ENCODE measurements around the gene LCA5. TPM values are rescaled to one million over a fixed set of nuclear protein-coding genes. Genes with fewer than 3 reads are reported as not detected.

Gene LCA5
- total RNA-seq, 4 donors from 2014 or later, result 5.2 to 11.5 (median 8.5) TPM

DNA sequence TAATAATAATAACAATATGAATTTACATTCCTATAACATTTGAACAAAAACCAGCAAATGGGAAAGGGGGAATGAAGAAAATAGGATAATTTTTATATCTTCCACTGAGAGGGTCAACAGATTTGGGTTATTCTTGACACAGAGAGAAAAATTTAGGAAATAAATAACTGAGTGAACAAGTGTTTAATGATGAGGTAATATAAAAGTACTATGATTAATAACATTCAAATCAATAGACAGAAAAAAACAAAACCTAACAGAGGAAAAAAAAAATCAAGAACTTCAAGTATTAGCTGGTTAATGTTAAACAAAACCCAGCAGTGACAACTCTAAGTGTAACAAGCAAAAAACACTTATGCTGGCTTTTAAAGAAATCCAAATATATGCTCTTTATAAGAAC is 66.5 kb downstream of the LCA5 start:
- intact Hi-C loops (cut with DNase I), result no loop called here
- no peak overlapping the region for H3K27ac ChIP-seq (replicated peaks in 1 of 4)
- H3K4me1 ChIP-seq, result peaks cover 0 to 3% (median 0%) of the 10 kb centered on the region in 4 donors
- H3K36me3 ChIP-seq, result no peaks in the 10 kb centered on the region
- no peaks in the 10 kb centered on the region for H3K9me3 ChIP-seq
- TF ChIP-seq EP300 (IDR thresholded peaks at IDR 0.05) (no peak), POLR2AphosphoS5 (IDR thresholded peaks at IDR 0.05) (no peak), POLR2A (IDR thresholded peaks at IDR 0.05; ENCODE audit: low read depth) (no peak)
- TF ChIP-seq, protein P1, sequence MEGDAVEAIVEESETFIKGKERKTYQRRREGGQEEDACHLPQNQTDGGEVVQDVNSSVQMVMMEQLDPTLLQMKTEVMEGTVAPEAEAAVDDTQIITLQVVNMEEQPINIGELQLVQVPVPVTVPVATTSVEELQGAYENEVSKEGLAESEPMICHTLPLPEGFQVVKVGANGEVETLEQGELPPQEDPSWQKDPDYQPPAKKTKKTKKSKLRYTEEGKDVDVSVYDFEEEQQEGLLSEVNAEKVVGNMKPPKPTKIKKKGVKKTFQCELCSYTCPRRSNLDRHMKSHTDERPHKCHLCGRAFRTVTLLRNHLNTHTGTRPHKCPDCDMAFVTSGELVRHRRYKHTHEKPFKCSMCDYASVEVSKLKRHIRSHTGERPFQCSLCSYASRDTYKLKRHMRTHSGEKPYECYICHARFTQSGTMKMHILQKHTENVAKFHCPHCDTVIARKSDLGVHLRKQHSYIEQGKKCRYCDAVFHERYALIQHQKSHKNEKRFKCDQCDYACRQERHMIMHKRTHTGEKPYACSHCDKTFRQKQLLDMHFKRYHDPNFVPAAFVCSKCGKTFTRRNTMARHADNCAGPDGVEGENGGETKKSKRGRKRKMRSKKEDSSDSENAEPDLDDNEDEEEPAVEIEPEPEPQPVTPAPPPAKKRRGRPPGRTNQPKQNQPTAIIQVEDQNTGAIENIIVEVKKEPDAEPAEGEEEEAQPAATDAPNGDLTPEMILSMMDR (IDR thresholded peaks at IDR 0.05), result no peak
- H3K27me3 ChIP-seq, result no peaks in the 10 kb centered on the region
- DNase-seq (ENCODE audit: extremely low spot score), result no peak
- H3K4me3 ChIP-seq, result no peak overlapping the region

DNA sequence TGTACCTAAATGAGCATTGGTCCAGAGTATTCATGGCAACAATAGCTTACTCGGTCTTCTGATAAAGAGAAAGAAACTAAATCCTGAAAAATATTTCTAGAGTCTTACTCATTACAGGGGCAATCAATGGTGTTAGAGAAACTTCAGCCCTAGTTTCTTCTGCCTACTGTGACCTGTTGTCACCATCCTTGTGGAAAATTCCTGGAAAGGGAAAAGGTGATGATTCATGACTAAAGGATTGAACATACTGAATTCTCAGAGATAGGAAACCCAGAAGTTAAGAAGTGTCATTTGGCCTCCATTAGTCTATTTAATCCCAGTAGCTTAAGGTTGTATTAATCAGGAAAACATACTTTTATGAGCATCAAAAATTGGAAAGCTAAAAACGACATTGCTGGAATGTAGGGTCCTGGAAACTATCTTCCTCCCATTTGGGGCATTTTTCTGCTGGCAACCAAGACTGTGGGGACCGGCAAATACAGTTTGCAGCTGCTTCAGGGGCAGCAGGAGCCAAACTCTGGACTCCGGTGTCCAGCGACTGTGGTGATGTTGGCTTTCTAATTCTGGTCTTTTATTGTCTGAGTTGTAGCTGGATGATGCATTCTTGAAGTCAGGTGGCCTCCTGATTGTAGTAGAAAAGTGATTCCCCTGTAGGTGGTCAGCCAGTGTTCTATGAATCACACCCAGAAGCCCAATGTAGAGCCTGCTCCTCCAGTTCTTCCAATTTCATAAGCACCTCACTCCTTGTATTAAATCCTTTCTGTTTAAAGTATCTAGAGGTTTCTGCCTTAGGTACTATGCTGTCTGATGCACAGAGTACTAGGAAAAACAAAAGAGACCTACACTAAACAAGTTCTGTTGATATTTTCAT is 67.6 kb downstream of the LCA5 start:
- no peaks in the 10 kb centered on the region for H3K9me3 ChIP-seq
- peaks cover 0 to 10% (median 2%) of the 10 kb centered on the region in 4 donors for H3K4me1 ChIP-seq
- WGBS, result 89% methylated on average over 5 of the region's 5 CpGs
- TF ChIP-seq POLR2A (IDR thresholded peaks at IDR 0.05; ENCODE audit: low read depth) (no peak), EP300 (IDR thresholded peaks at IDR 0.05) (no peak), POLR2AphosphoS5 (IDR thresholded peaks at IDR 0.05) (no peak)
- TF ChIP-seq, protein P1 (IDR thresholded peaks at IDR 0.05), result no peak
- no peak for DNase-seq (ENCODE audit: extremely low spot score)
- H3K27me3 ChIP-seq, result no peaks in the 10 kb centered on the region
- no peaks in the 10 kb centered on the region for H3K36me3 ChIP-seq
- H3K4me3 ChIP-seq, result no peak overlapping the region
- intact Hi-C loops (cut with DNase I), result no loop called here
- no peak overlapping the region for H3K27ac ChIP-seq (replicated peaks in 1 of 4)

DNA sequence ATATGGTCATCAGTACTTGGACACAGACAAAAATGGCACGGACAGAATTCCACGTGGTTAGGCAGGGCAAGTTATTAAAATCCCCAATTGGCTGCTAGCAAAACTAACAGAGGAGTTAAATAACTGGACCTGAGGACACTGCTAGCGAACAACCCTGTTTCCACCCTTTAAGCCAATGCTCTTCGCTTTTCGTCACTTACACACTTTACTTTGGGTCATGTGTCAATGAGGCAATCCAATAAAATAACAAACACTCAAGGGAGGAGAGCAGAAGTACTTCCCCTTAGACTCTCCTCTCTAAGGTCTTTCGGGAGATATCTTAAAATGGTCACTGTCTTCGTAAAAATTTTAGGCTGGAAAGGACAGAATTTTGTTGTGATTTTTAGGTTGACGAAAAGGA is 68.6 kb downstream of the LCA5 start:
- DNase-seq (ENCODE audit: extremely low spot score), result no peak
- no peaks in the 10 kb centered on the region for H3K27me3 ChIP-seq
- no peak overlapping the region for H3K27ac ChIP-seq (replicated peaks in 1 of 4)
- TF ChIP-seq POLR2AphosphoS5 (IDR thresholded peaks at IDR 0.05) (no peak), EP300 (IDR thresholded peaks at IDR 0.05) (no peak), POLR2A (IDR thresholded peaks at IDR 0.05; ENCODE audit: low read depth) (no peak)
- TF ChIP-seq, protein P1 (IDR thresholded peaks at IDR 0.05), result no peak
- H3K4me3 ChIP-seq, result no peak overlapping the region
- H3K4me1 ChIP-seq, result peaks cover 0 to 10% (median 2%) of the 10 kb centered on the region in 4 donors
- no peaks in the 10 kb centered on the region for H3K9me3 ChIP-seq
- WGBS, result 93% methylated on average over 8 of the region's 8 CpGs
- intact Hi-C loops (cut with DNase I), result no loop called here
- no peaks in the 10 kb centered on the region for H3K36me3 ChIP-seq

DNA sequence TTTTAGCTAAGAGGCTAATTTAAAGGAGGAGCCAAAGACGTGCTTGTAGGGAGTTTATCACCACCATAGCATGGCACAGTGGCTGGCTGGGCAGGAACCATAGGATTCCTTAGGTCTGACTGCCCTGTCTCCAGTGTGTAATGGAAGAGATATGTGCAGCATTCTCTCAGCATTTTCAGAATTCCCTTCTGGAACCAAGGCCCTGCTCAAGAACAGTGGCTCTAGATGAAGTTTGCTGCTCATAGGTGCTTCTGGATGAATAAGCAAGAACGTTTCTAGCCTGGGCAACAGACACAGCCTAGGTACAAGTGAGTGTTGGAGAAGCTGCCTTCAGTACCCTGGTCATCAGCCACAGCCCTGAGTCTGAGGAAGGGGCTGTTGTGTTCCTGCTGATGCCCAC is 69.1 kb downstream of the LCA5 start:
- intact Hi-C loops (cut with DNase I), result no loop called here
- Histone ChIP-seq H3K4me1 (peaks cover 0 to 10% (median 2%) of the 10 kb centered on the region in 4 donors), H3K27ac (replicated peaks in 1 of 4) (no peak overlapping the region), H3K4me3 (no peak overlapping the region), H3K9me3 (no peaks in the 10 kb centered on the region), H3K27me3 (no peaks in the 10 kb centered on the region), H3K36me3 (no peaks in the 10 kb centered on the region)
- TF ChIP-seq EP300 (IDR thresholded peaks at IDR 0.05) (no peak), POLR2AphosphoS5 (IDR thresholded peaks at IDR 0.05) (no peak), POLR2A (IDR thresholded peaks at IDR 0.05; ENCODE audit: low read depth) (no peak)
- TF ChIP-seq, protein P1 (IDR thresholded peaks at IDR 0.05), result no peak
- WGBS, result 52% methylated on average over 2 of the region's 2 CpGs
- no peak for DNase-seq (ENCODE audit: extremely low spot score)
